HEK293 (cell line): ENCODE results near the gene ZCCHC7.

Source experiments
- CTCF ChIA-PET: fragments of 350-600 bp; formaldehyde crosslinking; extraction: SDS; loops from one replicate; lab custom pipeline; 2021; ENCODE audit warnings: antibody characterized with exemption; lab: Yijun Ruan, JAX
- POLR2A ChIA-PET: fragments of 300-600 bp; formaldehyde crosslinking; extraction: SDS; loops from one replicate; lab custom pipeline; 2020; ENCODE audit warnings: antibody characterized with exemption, inconsistent platforms; lab: Yijun Ruan, JAX
- H3K27ac ChIP-seq: fragments of 200-500 bp; sonication (Bioruptor generic); 2 replicates; pipeline ENCODE4 v1.5.1; 2014; ENCODE audit warnings: low read depth, low read length, control low read depth, inconsistent platforms; ENCODE audit errors: extremely low read depth
- H3K36me3 ChIP-seq, 2 experiments: fragments of 200-500 bp in 1 of 2; sonication (Bioruptor generic) in 1 of 2; 1 replicate in 1 of 2; 2 replicates in 1 of 2; pipeline ENCODE4 v1.5.1; 2014 to 2017; ENCODE audit warnings: inconsistent platforms in 2 of 2, low read length in 2 of 2; ENCODE audit not compliant: control insufficient read depth in 2 of 2, insufficient read depth in 1 of 2
- H3K4me1 ChIP-seq: fragments of 200-500 bp; sonication (Bioruptor generic); 2 replicates; pipeline ENCODE4 v1.5.1; 2014; ENCODE audit warnings: mild to moderate bottlenecking, low read length, inconsistent platforms; ENCODE audit not compliant: control insufficient read depth, insufficient read depth
- H3K4me3 ChIP-seq: 2 replicates; pipeline ENCODE4 v1.5.1; 2011; ENCODE audit warnings: low read depth, mild to moderate bottlenecking, control low read depth, low read length, moderate library complexity
- H3K9me3 ChIP-seq: fragments of 200-500 bp; sonication (Bioruptor generic); 2 replicates; pipeline ENCODE4 v1.5.1; 2014; ENCODE audit warnings: low read depth, low read length, inconsistent platforms; ENCODE audit not compliant: control insufficient read depth, insufficient read depth
- AEBP2 ChIP-seq: fragments of 450-650 bp; formaldehyde crosslinking; IDR thresholded peaks from 2 replicates; pipeline ENCODE4 v1.5.1; 2016; ENCODE audit warnings: missing biosample characterization, missing genetic modification characterization, borderline replicate concordance
- GLIS2 ChIP-seq: fragments of 450-650 bp; formaldehyde crosslinking; IDR thresholded peaks from 2 replicates; pipeline ENCODE4 v1.5.1; 2016; ENCODE audit warnings: missing biosample characterization, missing genetic modification characterization
- OVOL3 ChIP-seq: fragments of 450-650 bp; formaldehyde crosslinking; IDR thresholded peaks from 2 replicates; pipeline ENCODE4 v1.5.1; 2016; ENCODE audit warnings: missing biosample characterization, missing genetic modification characterization
- PATZ1 ChIP-seq: fragments of 450-650 bp; formaldehyde crosslinking; IDR thresholded peaks from 2 replicates; pipeline ENCODE4 v1.5.1; 2016; ENCODE audit warnings: missing biosample characterization, missing genetic modification characterization
- PBX3 ChIP-seq: sonication (generic); formaldehyde crosslinking; IDR thresholded peaks from 2 replicates; pipeline ENCODE4 v1.8.1; 2022; ENCODE audit warnings: mild to moderate bottlenecking, moderate library complexity, missing genetic modification reagents
- PRDM2 ChIP-seq: fragments of 450-650 bp; formaldehyde crosslinking; IDR thresholded peaks from 2 replicates; pipeline ENCODE4 v1.5.1; 2016; ENCODE audit warnings: missing biosample characterization, missing genetic modification characterization, borderline replicate concordance
- ZBTB49 ChIP-seq: fragments of 450-650 bp; formaldehyde crosslinking; IDR thresholded peaks from 2 replicates; pipeline ENCODE4 v1.5.1; 2016; ENCODE audit warnings: missing biosample characterization, missing genetic modification characterization, low read depth
- ZNF16 ChIP-seq: fragments of 450-650 bp; formaldehyde crosslinking; IDR thresholded peaks from 2 replicates; pipeline ENCODE4 v1.5.1; 2016; ENCODE audit warnings: low read depth, missing biosample characterization, missing genetic modification characterization
- ZNF2 ChIP-seq: fragments of 450-650 bp; formaldehyde crosslinking; IDR thresholded peaks from 2 replicates; pipeline ENCODE4 v1.5.1; 2016; ENCODE audit warnings: missing biosample characterization, missing genetic modification characterization
- ZNF211 ChIP-seq: fragments of 450-650 bp; formaldehyde crosslinking; IDR thresholded peaks from 2 replicates; pipeline ENCODE4 v1.5.1; 2016; ENCODE audit warnings: low read depth, missing biosample characterization, missing genetic modification characterization
- ZNF248 ChIP-seq: fragments of 450-650 bp; formaldehyde crosslinking; IDR thresholded peaks from 2 replicates; pipeline ENCODE4 v1.5.1; 2017; ENCODE audit warnings: missing biosample characterization, missing genetic modification characterization
- ZNF449 ChIP-seq: fragments of 450-650 bp; formaldehyde crosslinking; IDR thresholded peaks from 2 replicates; pipeline ENCODE4 v1.5.1; 2017; ENCODE audit warnings: missing biosample characterization, mild to moderate bottlenecking, missing genetic modification characterization, moderate library complexity
- ZNF521 ChIP-seq: fragments of 450-650 bp; formaldehyde crosslinking; IDR thresholded peaks from 2 replicates; pipeline ENCODE4 v1.5.1; 2017; ENCODE audit warnings: missing biosample characterization, mild to moderate bottlenecking, missing genetic modification characterization
- ZNF529 ChIP-seq: fragments of 450-650 bp; formaldehyde crosslinking; IDR thresholded peaks from 2 replicates; pipeline ENCODE4 v1.5.1; 2017; ENCODE audit warnings: missing genetic modification characterization, missing biosample characterization; ENCODE audit not compliant: insufficient replicate concordance
- ZNF530 ChIP-seq: fragments of 450-650 bp; formaldehyde crosslinking; IDR thresholded peaks from 2 replicates; pipeline ENCODE4 v1.5.1; 2016; ENCODE audit warnings: low read depth, missing biosample characterization, missing genetic modification characterization
- ZNF548 ChIP-seq: fragments of 450-650 bp; formaldehyde crosslinking; IDR thresholded peaks from 2 replicates; pipeline ENCODE4 v1.5.1; 2016; ENCODE audit warnings: missing biosample characterization, missing genetic modification characterization
- ZNF610 ChIP-seq: fragments of 450-650 bp; formaldehyde crosslinking; IDR thresholded peaks from 2 replicates; pipeline ENCODE4 v1.5.1; 2016; ENCODE audit warnings: missing biosample characterization, missing genetic modification characterization, borderline replicate concordance
- ZNF624 ChIP-seq: fragments of 450-650 bp; formaldehyde crosslinking; IDR thresholded peaks from 2 replicates; pipeline ENCODE4 v1.5.1; 2017; ENCODE audit warnings: missing biosample characterization, missing genetic modification characterization
- ZNF626 ChIP-seq: fragments of 450-650 bp; sonication (Bioruptor Pico); formaldehyde crosslinking; IDR thresholded peaks from 2 replicates; pipeline ENCODE4 v1.5.1; 2018; ENCODE audit warnings: missing biosample characterization, missing genetic modification characterization, inconsistent platforms
- ZNF664 ChIP-seq: fragments of 450-650 bp; formaldehyde crosslinking; IDR thresholded peaks from 2 replicates; pipeline ENCODE4 v1.5.1; 2016; ENCODE audit warnings: missing biosample characterization, missing genetic modification characterization
- ZSCAN16 ChIP-seq: fragments of 450-650 bp; formaldehyde crosslinking; IDR thresholded peaks from 2 replicates; pipeline ENCODE4 v1.5.1; 2016; ENCODE audit warnings: missing biosample characterization, missing genetic modification characterization
- ZSCAN18 ChIP-seq: fragments of 450-650 bp; formaldehyde crosslinking; IDR thresholded peaks from 2 replicates; pipeline ENCODE4 v1.5.1; 2016; ENCODE audit warnings: missing biosample characterization, missing genetic modification characterization

Gene ZCCHC7

GRCh38 chr9:37331871-37332270 is 211.5 kb downstream of the ZCCHC7 start (continued):
- TF ChIP-seq ZNF610 (no peak), ZNF664 (tag by site-specific recombination) (no peak), ZNF16 (tag by site-specific recombination) (no peak), ZNF548 (tag by site-specific recombination) (no peak), ZBTB49 (tag by site-specific recombination) (no peak), ZSCAN18 (tag by site-specific recombination) (no peak), OVOL3 (no peak), GLIS2 (no peak), ZNF248 (tag by site-specific recombination) (no peak), ZNF2 (tag by site-specific recombination) (no peak), ZNF529 (tag by site-specific recombination) (no peak), ZNF626 (no peak), ZNF211 (tag by site-specific recombination) (no peak)

GRCh38 chr9:37332578-37332977 is 212.2 kb downstream of the ZCCHC7 start:
- H3K9me3 ChIP-seq = no peaks in the 10 kb centered on the region
- no peak overlapping the region for H3K4me3 ChIP-seq
- ChIA-PET CTCF (interaction anchor here (1.4 to 5.0 kb wide), 2 partner anchors 336 to 459 kb away, joined by 3 to 42 read pairs; no protein-coding TSS in a partner anchor), POLR2A (no interaction called here)
- no peaks in the 10 kb centered on the region for H3K36me3 ChIP-seq
- peaks cover 3% of the 10 kb centered on the region; the same call in 1 of the 2 replicates for H3K4me1 ChIP-seq
- H3K27ac ChIP-seq = no peak overlapping the region
- TF ChIP-seq PRDM2 (tag by site-specific recombination) = no peak
- TF ChIP-seq PATZ1 (tag by site-specific recombination) = no peak
- TF ChIP-seq ZNF624 (tag by site-specific recombination) = no peak
- no peak for TF ChIP-seq ZNF530
- no peak for TF ChIP-seq AEBP2 (tag by site-specific recombination)
- no peak for TF ChIP-seq ZNF521 (tag by site-specific recombination)
- no peak for TF ChIP-seq ZSCAN16 (tag by site-specific recombination)
- TF ChIP-seq PBX3 (CRISPR knock-in tag) = no peak
- no peak for TF ChIP-seq ZNF449
